Naive thymus-derived CD8-positive, alpha-beta T cell (primary cell): ENCODE measurements around the gene GPR55. TPM values are rescaled to one million over a fixed set of nuclear protein-coding genes. Genes with fewer than 3 reads are reported as not detected.
"Not testable (repeated sequence)": the region's sequence is repeated elsewhere in the genome, so short reads cannot be mapped to it uniquely, and the experiment has no call there.

Experiments used
- ATAC-seq, 2 donors: fragments of 150-1000 bp; cut with Tn5 transposase in 1 of 2; sonication (Bioruptor Pico), chemical (Tn5 transposase) in 1 of 2; 1 replicate in 1 of 2; 2 replicates in 1 of 2; pipeline ENCODE4 v1.10.0; 2021; ENCODE audit warnings: mild to moderate bottlenecking in 2 of 2, moderate library complexity in 2 of 2
- POLR2A ChIA-PET: fragments of 350-600 bp; sonication (Branson Sonifier 250); formaldehyde crosslinking; loops from one replicate; lab custom pipeline; 2021; ENCODE audit warnings: antibody characterized with exemption; lab: Charles Lee
- DNase-seq, 10 donors: peaks; one replicate each; pipeline versions ENCODE4 v3.0.0 to v3.0.0-alpha.2; 2020 to 2022
- H3K27ac Mint-ChIP-seq, 10 donors: one replicate each; pipeline ENCODE4 v1.8.0; 2020 to 2022; ENCODE audit warnings: mild to moderate bottlenecking in 10 of 10, mixed read lengths in 10 of 10, moderate library complexity in 4 of 10, inconsistent platforms in 1 of 10
- H3K27me3 Mint-ChIP-seq, 5 donors: one replicate each; pipeline ENCODE4 v1.8.0; 2021 to 2022; ENCODE audit warnings: mixed read lengths in 5 of 5
- H3K36me3 Mint-ChIP-seq, 3 donors: one replicate each; pipeline ENCODE4 v1.8.0; 2020 to 2022; ENCODE audit warnings: mixed read lengths in 3 of 3, mild to moderate bottlenecking in 2 of 3, inconsistent platforms in 1 of 3
- H3K4me1 Mint-ChIP-seq, 4 donors: one replicate each; pipeline ENCODE4 v1.8.0; 2021 to 2022; ENCODE audit warnings: mixed read lengths in 4 of 4
- H3K4me3 Mint-ChIP-seq, 10 donors: one replicate each; pipeline ENCODE4 v1.8.0; 2020 to 2022; ENCODE audit warnings: mild to moderate bottlenecking in 10 of 10, mixed read lengths in 10 of 10, moderate library complexity in 6 of 10, inconsistent platforms in 1 of 10
- H3K9me3 Mint-ChIP-seq, 9 donors: one replicate each; pipeline ENCODE4 v1.8.0; 2020 to 2022; ENCODE audit warnings: mixed read lengths in 9 of 9, mild to moderate bottlenecking in 3 of 9, inconsistent platforms in 1 of 9, moderate library complexity in 1 of 9
- polyA plus RNA-seq, 3 donors: library from polyadenylated mRNA; unstranded; fragments of 300-500 nt; fragmentation: Illumina TruSeq; gene quantifications; one replicate each; pipeline ENCODE4 v1.2.3, GENCODE V29; 2021
- total RNA-seq, 8 experiments: library from RNA in 2 of 8; stranded (reverse) in 2 of 8; gene quantifications; one replicate each; pipeline ENCODE4 v1.2.3 and lab custom pipeline; 2021 to 2026

GPR55 gene
- total and polyA plus RNA-seq, 5 experiments from 2014 or later = 1.1 to 10.4 (median 3.2) TPM

DNA sequence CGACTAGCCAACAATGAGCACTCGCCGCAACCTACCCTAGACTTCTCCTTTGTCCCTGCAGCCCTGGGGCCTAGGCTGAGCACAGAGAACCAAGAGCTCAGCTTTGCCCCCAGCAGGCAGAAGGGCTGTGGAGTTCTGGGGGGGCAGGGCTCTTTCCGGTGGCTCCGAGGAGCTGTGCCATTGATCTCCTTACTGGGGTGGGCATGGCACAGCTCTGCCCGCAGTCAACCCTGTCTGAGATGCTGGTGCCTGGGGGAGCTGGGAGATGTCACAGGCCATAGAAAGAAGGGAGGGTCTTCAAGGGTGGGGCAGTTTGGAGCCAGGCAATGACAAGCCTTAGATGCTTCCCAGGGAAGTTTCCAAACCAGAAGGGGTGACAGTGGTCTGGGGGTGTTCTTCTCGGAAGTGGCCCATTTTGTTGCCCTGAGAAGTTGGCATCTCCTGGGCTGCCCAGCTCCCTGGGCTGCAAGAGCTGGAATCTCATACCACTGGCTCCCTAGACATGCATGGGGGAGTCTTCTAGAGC, 14.1 kb upstream of the GPR55 start:
- Mint-ChIP-seq H3K9me3 (peaks cover 9 to 26% (median 12%) of the 10 kb centered on the region in 9 donors), H3K4me1 (peaks cover 6 to 11% (median 9%) of the 10 kb centered on the region in 4 donors), H3K4me3 (no peak overlapping the region), H3K36me3 (peaks cover 0 to 9% (median 5%) of the 10 kb centered on the region in 3 donors), H3K27ac (peak overlapping the region in 2 of 10 donors; percentile 4 to 61), H3K27me3 (peaks cover 0 to 1% (median 0%) of the 10 kb centered on the region in 5 donors)
- POLR2A ChIA-PET = no interaction called here
- DNase-seq (no peak), ATAC-seq (no peak)

DNA sequence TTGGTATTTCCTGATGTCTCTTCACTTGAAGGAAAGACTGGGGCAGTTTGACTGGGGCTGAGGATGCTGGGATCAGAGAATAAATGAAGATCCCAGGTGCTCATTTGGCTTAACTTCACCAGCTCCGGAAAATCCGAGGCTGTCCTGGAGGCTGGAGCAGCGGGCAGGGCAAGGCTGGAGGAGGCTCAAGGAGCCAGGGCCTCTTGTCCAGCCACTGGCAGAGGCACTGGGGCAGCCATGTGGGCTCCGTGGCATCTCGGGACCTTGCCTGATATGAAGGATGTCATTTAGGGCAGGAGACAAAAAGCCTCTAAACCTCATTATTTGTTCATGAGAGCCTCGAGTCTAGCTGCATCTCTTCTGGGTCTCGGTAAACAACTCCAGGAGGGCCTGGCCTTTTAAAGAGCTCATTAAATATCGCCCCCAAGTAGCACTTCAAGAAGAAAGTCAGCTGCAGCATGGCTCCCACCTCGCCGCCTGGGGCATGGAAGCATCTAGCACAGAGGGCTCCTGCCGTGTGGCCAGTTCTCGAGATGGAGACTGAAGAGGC, 13.5 kb upstream of the GPR55 start:
- H3K36me3 Mint-ChIP-seq = peaks cover 0 to 9% (median 5%) of the 10 kb centered on the region in 3 donors
- DNase-seq = no peak
- H3K4me1 Mint-ChIP-seq = peaks cover 2 to 8% (median 5%) of the 10 kb centered on the region in 4 donors
- POLR2A ChIA-PET = no interaction called here
- no peaks in the 10 kb centered on the region for H3K27me3 Mint-ChIP-seq
- no peak overlapping the region for H3K4me3 Mint-ChIP-seq
- peaks cover 9 to 26% (median 12%) of the 10 kb centered on the region in 9 donors for H3K9me3 Mint-ChIP-seq
- no peak for ATAC-seq
- H3K27ac Mint-ChIP-seq = no peak overlapping the region

DNA sequence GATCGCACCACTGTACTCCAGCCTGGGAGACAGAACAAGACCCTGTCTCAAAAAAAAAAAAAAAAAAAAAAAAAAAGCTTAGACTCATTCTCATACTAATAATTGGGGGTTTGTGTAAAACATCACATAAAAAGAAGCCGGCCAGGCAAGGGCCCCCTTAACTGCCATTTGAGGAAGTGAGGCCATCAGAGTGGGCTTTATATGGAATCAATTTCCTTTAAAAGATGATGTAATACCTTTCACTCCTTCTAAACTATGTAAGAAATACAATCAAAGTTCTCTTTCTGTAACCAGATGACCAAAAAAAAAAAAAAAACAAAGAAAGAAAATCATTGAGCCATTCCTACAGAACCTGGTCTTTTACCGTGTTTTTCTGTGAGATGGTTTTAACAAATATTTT, 13.1 kb upstream of the GPR55 start:
- POLR2A ChIA-PET = no interaction called here

DNA sequence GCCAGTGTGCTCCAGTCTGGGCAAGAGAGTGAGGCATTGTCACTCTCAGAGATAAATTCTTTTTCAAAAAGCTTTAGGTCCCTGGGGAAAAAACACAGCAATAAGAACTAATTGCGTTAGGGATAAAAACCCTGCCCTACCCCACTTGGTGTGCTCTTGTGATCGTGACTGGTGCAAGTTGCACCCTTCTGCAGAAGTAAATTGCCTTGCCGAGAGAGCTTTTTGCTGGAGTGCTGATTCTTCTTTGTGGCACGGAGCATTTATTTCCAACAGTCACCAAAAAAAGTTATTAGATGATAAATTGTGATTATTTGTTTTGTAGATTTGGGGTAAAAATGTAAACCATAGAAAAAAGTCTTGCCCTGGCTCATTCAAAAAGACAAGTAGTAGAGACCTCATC, 12.3 kb upstream of the GPR55 start:
- DNase-seq = no peak
- Mint-ChIP-seq H3K4me3 (no peak overlapping the region), H3K36me3 (peaks cover 0 to 9% (median 5%) of the 10 kb centered on the region in 3 donors), H3K4me1 (peaks cover 4 to 10% (median 7%) of the 10 kb centered on the region in 4 donors), H3K9me3 (peaks cover 9 to 26% (median 12%) of the 10 kb centered on the region in 9 donors), H3K27ac (no peak overlapping the region), H3K27me3 (peaks cover 0 to 4% (median 1%) of the 10 kb centered on the region in 5 donors)
- POLR2A ChIA-PET = interaction anchor here (0.7 kb wide), 1 partner anchor 11 kb away, joined by 4 read pairs; no protein-coding TSS in a partner anchor
- no peak for ATAC-seq

More for the DNA sequence above, 13.1 kb upstream of the GPR55 start:
- Mint-ChIP-seq H3K4me3 (no peak overlapping the region), H3K27me3 (peaks cover 0 to 1% (median 0%) of the 10 kb centered on the region in 5 donors), H3K27ac (no peak overlapping the region), H3K9me3 (peaks cover 9 to 26% (median 12%) of the 10 kb centered on the region in 9 donors), H3K4me1 (peaks cover 2 to 4% (median 3%) of the 10 kb centered on the region in 4 donors), H3K36me3 (peaks cover 0 to 9% (median 5%) of the 10 kb centered on the region in 3 donors)
- no peak for DNase-seq
- ATAC-seq = no peak

DNA sequence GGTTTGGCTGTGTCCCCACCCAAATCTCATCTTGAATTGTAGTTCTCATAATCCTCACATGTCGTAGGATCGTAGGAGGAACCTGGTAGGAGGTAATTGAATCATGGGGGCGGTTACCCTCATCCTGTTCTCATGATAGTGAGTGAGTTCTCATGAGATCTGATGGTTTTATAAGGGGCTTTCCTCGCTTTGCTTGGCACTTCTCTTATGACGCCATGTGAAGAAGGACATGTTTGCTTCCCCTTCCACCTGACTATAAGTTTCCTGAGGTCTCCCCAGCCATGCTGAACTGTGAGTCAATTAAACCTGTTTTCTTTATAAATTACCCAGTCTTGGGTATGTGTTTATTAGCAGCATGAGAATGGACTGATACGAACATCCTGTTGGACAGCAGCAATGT, 11.2 kb upstream of the GPR55 start:
- H3K4me3 Mint-ChIP-seq, H3K36me3 Mint-ChIP-seq, ATAC-seq, H3K27ac Mint-ChIP-seq, DNase-seq, POLR2A ChIA-PET, H3K27me3 Mint-ChIP-seq: not testable (repeated sequence)
- peaks cover 4 to 22% (median 18%) of the 10 kb centered on the region in 4 donors for H3K4me1 Mint-ChIP-seq
- peaks cover 9 to 26% (median 12%) of the 10 kb centered on the region in 9 donors for H3K9me3 Mint-ChIP-seq

DNA sequence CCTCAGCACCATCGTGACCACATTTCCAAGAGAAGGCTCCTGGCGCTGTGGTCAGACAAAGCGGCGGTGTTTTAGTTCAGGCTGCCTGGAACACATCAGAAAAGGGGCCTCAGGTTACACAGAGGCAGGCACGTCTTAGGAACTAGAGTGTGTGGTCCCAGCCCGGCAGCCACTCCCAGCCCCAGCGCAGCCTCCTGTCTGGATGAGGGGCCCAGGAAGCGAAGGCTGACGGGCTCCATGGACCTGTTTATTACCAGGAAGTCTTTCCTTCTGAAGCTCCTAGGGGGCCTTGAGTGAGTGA, 10.0 kb upstream of the GPR55 start:
- Mint-ChIP-seq H3K4me3 (no peak overlapping the region), H3K36me3 (peaks cover 0 to 9% (median 5%) of the 10 kb centered on the region in 3 donors), H3K9me3 (peaks cover 9 to 26% (median 12%) of the 10 kb centered on the region in 9 donors), H3K27me3 (peaks cover 0 to 4% (median 1%) of the 10 kb centered on the region in 5 donors), H3K4me1 (peaks cover 7 to 27% (median 24%) of the 10 kb centered on the region in 4 donors), H3K27ac (no peak overlapping the region)
- POLR2A ChIA-PET = no interaction called here
- DNase-seq = peak in 1 of 10 donors; percentile 44
- no peak for ATAC-seq

DNA sequence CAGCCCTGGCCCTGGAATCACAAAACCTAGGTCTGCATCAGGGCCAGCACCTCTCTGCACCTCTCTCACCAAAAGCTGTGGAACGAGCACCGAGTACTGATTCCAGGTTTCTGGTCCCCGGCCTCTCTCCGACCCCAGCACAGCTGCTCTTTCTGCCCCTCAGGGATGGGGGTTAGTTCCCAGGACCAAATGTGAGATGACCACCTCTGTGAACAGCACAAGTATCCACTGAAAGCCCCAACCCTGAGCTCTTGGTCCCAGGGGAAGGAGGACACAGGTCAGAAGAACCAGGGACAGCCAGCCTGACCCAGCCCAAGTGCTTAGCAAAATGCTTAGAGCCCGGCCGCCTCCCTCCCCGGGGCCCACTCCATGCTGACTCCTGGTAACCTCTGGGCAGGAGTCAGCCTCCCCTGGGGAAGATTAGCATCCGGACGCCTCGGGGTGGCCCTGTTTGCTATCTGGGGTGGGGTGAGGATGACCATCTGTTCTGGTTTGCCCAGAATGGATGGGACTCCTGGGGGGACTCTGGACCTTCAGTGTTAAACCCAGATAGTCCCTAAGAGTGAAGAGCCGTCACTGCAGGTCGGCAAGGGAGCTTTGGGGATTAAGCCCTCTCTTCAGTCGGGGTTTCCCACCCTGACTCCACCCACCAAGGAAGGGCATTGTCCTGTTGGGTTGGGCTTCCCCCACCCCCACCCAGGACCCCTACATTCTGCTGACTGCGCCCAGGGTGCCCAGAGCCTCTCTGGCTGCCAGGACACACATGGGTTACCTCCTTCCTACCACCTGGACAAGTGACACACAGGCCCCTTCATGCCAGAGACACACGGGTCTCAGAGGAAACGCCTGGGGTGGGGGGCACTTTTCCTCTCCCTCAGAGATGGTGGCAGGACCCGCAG, 9.4 kb upstream of the GPR55 start:
- Mint-ChIP-seq H3K4me1 (peaks cover 7 to 27% (median 24%) of the 10 kb centered on the region in 4 donors), H3K27ac (peak overlapping the region in 1 of 10 donors; percentile 80), H3K36me3 (peaks cover 0 to 9% (median 5%) of the 10 kb centered on the region in 3 donors), H3K9me3 (peaks cover 9 to 26% (median 12%) of the 10 kb centered on the region in 9 donors), H3K4me3 (no peak overlapping the region), H3K27me3 (peaks cover 0 to 4% (median 1%) of the 10 kb centered on the region in 5 donors)
- no peak for DNase-seq
- no peak for ATAC-seq
- POLR2A ChIA-PET = no interaction called here

DNA sequence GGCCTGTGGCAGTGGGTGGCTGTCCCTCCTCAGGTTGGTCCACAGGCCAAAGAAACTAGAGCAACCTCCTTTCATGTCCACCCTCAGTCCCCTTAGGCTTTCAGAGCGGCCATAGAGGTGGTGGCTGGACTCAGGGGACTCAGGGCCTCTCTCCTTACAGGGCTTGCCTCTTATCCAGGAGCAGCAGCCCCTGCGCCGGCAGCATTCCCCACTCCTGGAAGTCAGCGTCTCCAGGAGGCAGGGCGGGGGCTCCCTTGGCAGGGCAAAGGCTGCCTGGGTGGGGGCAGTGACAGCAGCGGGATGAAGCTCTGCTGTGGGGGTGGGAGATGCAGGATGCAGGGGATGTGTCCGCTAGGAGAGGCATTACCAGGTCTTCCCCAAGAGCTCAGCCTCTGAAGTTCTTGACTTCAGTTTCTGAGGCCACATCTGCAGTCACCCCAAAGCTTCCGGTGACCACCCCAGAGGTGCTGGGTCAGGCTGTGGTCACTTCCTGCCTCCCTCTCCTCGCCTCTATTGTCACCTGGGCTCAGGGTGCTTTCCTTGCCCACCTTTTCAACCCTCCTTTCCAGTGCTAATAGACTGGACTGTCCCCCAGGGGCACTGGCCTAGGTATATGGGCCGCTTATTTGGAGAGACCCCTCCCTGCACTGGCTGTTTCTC, 8.6 kb upstream of the GPR55 start:
- ATAC-seq (no peak), DNase-seq (no peak)
- Mint-ChIP-seq H3K36me3 (peaks cover 0 to 9% (median 5%) of the 10 kb centered on the region in 3 donors), H3K27me3 (peaks cover 0 to 4% (median 1%) of the 10 kb centered on the region in 5 donors), H3K27ac (peak overlapping the region in 1 of 10 donors; percentile 80), H3K4me1 (peaks cover 7 to 29% (median 26%) of the 10 kb centered on the region in 4 donors), H3K4me3 (no peak overlapping the region), H3K9me3 (peaks cover 9 to 26% (median 12%) of the 10 kb centered on the region in 9 donors)
- POLR2A ChIA-PET = no interaction called here

DNA sequence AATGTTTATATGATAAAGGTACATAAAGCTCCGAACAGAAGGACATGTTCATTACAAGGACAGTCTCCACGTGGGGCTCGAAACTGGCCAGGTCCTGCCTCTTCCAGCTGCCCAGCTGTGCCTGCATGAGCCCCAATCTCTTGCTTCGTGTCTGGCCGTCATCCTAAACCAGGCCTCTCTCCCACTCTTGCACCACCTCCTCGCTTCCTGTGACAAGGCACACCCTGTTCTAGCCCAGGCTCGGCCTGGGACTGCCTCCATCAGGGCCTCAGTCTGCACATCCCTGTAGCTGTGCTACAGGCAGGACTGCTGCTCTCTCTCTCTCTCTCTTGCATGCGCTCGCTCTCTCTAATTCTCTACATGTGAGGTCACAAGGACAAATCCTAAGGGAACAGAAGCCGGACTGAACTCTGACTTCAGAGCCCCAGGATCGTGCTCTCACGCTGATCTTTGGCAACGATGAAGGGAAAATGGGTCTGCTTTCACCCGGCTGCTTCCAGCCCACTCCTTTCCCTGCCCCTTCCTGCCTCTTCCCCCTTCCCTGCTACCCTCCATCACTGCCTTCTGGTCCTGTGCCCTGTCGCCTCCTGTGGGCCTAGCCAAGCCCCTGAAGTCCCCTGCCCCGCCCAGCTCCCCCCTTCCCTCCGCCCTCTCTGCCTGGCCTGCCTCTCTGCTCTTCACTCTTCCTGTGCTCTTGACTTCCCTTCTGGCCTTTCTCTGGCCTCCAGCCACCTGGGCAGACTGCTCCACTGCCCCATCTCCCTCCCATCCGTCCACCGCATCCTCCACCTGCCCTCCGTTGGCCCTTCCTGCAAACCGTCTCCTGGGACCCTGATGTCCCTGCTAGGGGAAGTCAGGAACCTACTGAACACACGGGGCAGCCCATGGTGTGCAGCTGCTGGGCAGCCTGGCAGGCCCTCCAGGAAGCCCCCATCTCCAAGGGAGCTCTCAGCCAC, 7.8 kb upstream of the GPR55 start:
- peaks cover 0 to 4% (median 1%) of the 10 kb centered on the region in 5 donors for H3K27me3 Mint-ChIP-seq
- DNase-seq (no peak), ATAC-seq (no peak)
- H3K9me3 Mint-ChIP-seq = peaks cover 9 to 24% (median 12%) of the 10 kb centered on the region in 9 donors
- peaks cover 0 to 9% (median 3%) of the 10 kb centered on the region in 3 donors for H3K36me3 Mint-ChIP-seq
- H3K27ac Mint-ChIP-seq = peak overlapping the region in 3 of 10 donors; percentile 8 to 79 (median 61)
- POLR2A ChIA-PET = interaction anchor here (0.6 kb wide), 1 partner anchor 8 kb away, joined by 3 read pairs; no protein-coding TSS in a partner anchor
- H3K4me3 Mint-ChIP-seq = peak overlapping the region in 4 of 10 donors; percentile 1 to 30 (median 12)
- H3K4me1 Mint-ChIP-seq = peaks cover 7 to 33% (median 26%) of the 10 kb centered on the region in 4 donors

DNA sequence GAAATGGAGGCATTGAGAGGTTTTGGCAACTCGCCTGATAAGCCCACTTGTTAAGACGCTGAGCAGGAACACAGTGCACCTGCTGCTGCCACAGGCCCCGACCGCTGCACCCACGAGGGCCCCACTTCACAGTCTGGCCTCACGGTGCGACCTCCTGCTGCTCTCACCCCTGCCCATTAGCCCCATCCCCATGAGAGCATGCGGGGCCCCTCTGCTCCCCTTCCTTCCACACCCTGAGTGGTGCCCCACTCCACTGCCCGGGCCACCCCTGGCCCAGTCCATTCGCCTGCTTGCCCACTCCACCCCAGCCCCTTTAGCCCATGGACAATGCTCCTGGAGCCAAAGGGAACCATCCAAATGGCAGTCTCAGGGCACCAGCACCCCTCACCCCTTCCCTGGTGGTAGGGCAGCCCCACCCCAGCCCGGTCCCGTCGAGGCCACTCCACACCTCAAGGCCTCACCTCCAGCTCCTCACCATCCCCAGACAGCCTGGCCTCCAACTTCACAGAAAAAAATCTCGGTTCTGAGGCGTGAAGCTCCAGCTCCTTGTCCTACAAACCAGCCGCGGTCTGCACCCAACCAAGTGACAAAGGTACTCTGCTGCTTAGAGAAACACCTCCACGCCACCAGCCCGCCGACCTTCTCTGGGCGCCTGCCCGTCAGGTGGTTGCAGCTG, 6.7 kb upstream of the GPR55 start:
- H3K9me3 Mint-ChIP-seq = peaks cover 7 to 15% (median 12%) of the 10 kb centered on the region in 9 donors
- POLR2A ChIA-PET = interaction anchor here (1.0 to 1.4 kb wide), 2 partner anchors 9 to 10 kb away, joined by 3 to 4 read pairs; no protein-coding TSS in a partner anchor
- peaks cover 0 to 4% (median 1%) of the 10 kb centered on the region in 5 donors for H3K27me3 Mint-ChIP-seq
- H3K4me1 Mint-ChIP-seq = peaks cover 7 to 33% (median 29%) of the 10 kb centered on the region in 4 donors
- H3K27ac Mint-ChIP-seq = peak overlapping the region in 2 of 10 donors; percentile 21 to 44
- ATAC-seq (no peak), DNase-seq (no peak)
- H3K4me3 Mint-ChIP-seq = peak overlapping the region in 3 of 10 donors; percentile 4 to 40 (median 23)
- H3K36me3 Mint-ChIP-seq = peaks cover 0 to 9% (median 3%) of the 10 kb centered on the region in 3 donors
